SK-N-MC (cell line): Measurements from ENCODE around the gene SLC25A6.

ENCODE experiments used
- DNase-seq: peaks from one replicate; pipeline ENCODE4 v3.0.0-alpha.2; 2011; ENCODE audit warnings: low read depth, low spot score
- H3K27ac ChIP-seq: fragments of 200-600 bp; sonication (generic); 2 replicates; pipeline ENCODE4 v1.5.1; 2016; ENCODE audit warnings: mixed run types
- H3K36me3 ChIP-seq: fragments of 200-600 bp; sonication (generic); 2 replicates; pipeline ENCODE4 v1.6.1; 2017; ENCODE audit warnings: antibody characterized with exemption, low read length, mixed read lengths; ENCODE audit not compliant: insufficient read depth
- H3K4me3 ChIP-seq: fragments of 200-600 bp; sonication (generic); 2 replicates; pipeline ENCODE4 v1.5.1; 2016
- H3K9ac ChIP-seq: fragments of 200-600 bp; sonication (generic); 2 replicates; pipeline ENCODE4 v1.8.0; 2017; ENCODE audit warnings: mixed run types, mixed read lengths; ENCODE audit not compliant: insufficient read length
- H3K9me3 ChIP-seq: fragments of 200-600 bp; sonication (generic); 2 replicates; pipeline ENCODE4 v1.6.1; 2017; ENCODE audit warnings: low read depth, mild to moderate bottlenecking, antibody characterized with exemption, low read length, moderate library complexity, mixed read lengths
- EZH2 ChIP-seq: fragments of 200-600 bp; sonication (generic); IDR thresholded peaks from one replicate; pipeline ENCODE4 v1.6.1; 2017; ENCODE audit warnings: antibody characterized with exemption
- FOXP2 ChIP-seq: optimal IDR thresholded peaks from 2 replicates; pipeline ENCODE3; 2011; ENCODE audit warnings: mild to moderate bottlenecking, moderate library complexity; ENCODE audit not compliant: insufficient read depth; ENCODE audit errors: extremely low read length, control extremely low read depth
- POLR2AphosphoS5 ChIP-seq: IDR thresholded peaks from 2 replicates; pipeline ENCODE4 v1.6.1; 2012; ENCODE audit warnings: mild to moderate bottlenecking, low read depth, low read length, borderline replicate concordance

The SLC25A6 gene

DNA sequence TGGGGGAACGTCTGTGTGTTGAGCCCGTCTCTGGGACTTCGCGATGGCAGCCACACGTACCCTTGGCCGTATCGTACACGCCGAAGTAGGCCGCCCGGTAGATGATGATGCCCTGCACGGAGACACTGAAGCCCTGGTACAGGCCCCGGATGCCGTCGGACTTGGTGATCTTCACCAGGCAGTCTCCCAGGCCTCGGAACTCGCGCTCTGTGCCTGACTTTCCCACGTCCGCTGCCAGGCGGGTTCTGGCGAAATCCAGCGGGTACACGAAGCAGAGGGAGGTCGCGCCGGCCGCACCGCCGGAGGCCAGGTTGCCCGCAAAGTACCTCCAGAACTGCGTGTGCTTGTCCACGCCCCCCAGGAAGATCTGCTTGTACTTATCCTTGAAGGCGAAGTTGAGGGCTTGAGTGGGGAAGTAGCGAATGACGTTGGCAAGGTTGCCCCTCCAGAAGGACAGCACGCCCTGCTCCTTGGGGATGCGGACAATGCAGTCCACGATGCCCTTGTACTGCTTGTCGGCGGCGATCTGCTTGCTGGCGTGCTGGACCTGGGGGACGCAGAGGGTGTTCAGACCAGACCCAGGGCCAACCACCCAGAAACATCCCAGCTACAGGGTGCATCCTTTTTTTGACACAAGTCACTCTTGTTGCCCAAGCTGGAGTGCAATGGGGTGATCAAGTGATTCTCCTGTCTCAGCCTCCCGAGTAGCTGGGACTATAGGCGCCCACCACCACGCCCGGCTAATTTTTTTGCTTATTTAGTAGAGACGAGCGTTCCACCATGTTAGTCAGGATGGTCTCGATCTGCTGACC is 2.5 kb downstream of the SLC25A6 start:
- Histone ChIP-seq H3K27ac (no peak overlapping the region), H3K9ac (no peak overlapping the region), H3K4me3 (no peak overlapping the region), H3K36me3 (peaks cover 69% of the 10 kb centered on the region), H3K9me3 (no peaks in the 10 kb centered on the region)
- DNase-seq, result no peak
- no peak for TF ChIP-seq FOXP2
- TF ChIP-seq EZH2, result no peak
- no peak for TF ChIP-seq POLR2AphosphoS5

DNA sequence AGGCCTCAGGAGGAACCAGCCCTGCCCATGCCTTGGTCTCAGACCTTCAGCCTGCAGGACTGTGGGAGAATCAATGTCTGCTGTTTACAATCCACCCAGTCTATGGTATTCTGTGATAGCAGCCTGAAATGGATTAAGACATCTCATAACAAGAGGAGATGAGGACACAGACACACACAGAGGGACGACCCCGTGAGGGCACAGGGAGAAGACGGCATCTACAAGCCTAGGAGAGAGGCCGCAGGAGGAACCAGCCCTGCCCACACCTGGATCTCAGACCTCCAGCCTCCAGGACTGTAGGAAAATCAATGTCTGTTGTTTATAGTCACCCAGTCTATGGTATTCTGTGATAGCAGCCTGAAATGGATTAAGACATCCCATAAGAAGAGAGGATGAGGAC is 3.3 kb downstream of the SLC25A6 start:
- Histone ChIP-seq H3K4me3 (no peak overlapping the region), H3K36me3 (peaks cover 69% of the 10 kb centered on the region), H3K27ac (no peak overlapping the region), H3K9me3 (no peaks in the 10 kb centered on the region), H3K9ac (no peak overlapping the region)
- TF ChIP-seq EZH2, result no peak
- TF ChIP-seq POLR2AphosphoS5, result no peak
- TF ChIP-seq FOXP2, result no peak
- DNase-seq, result no peak

DNA sequence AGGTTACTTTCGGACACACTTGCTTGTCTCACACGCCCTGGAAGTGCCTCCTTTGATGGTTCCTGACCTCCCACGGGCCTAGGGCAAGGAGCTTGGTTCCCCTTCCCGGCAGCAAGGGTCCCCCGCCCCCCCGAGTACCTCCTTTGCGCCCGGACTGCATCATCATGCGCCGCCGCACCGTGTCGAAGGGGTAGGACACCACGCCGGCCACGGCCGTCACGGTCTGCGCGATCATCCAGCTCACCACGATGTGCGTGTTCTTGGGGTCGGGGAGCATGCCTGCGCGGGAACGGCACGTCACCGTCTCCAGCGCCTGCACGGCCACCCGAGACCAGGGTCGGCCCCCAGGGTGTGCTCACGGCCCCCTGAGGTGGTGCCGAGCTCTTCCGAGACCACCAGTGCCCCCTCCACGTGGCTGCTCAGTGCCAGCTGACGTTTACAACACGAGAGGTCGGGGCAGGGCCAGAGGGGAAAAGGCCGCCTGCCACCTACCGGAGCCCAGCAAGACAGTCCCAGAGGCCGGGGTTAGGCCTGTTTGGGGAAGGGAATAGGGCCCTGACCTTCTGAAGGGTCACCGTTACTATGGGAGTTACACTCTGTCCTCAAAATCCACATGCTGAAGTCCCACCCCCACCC is 4.7 kb downstream of the SLC25A6 start:
- H3K36me3 ChIP-seq, result peaks cover 69% of the 10 kb centered on the region
- DNase-seq, result no peak
- no peak overlapping the region for H3K9ac ChIP-seq
- no peak overlapping the region for H3K27ac ChIP-seq
- H3K9me3 ChIP-seq, result no peaks in the 10 kb centered on the region
- TF ChIP-seq POLR2AphosphoS5 (peak; percentile 1; the same call in 1 of the 2 replicates), FOXP2 (no peak)
- no peak overlapping the region for H3K4me3 ChIP-seq

DNA sequence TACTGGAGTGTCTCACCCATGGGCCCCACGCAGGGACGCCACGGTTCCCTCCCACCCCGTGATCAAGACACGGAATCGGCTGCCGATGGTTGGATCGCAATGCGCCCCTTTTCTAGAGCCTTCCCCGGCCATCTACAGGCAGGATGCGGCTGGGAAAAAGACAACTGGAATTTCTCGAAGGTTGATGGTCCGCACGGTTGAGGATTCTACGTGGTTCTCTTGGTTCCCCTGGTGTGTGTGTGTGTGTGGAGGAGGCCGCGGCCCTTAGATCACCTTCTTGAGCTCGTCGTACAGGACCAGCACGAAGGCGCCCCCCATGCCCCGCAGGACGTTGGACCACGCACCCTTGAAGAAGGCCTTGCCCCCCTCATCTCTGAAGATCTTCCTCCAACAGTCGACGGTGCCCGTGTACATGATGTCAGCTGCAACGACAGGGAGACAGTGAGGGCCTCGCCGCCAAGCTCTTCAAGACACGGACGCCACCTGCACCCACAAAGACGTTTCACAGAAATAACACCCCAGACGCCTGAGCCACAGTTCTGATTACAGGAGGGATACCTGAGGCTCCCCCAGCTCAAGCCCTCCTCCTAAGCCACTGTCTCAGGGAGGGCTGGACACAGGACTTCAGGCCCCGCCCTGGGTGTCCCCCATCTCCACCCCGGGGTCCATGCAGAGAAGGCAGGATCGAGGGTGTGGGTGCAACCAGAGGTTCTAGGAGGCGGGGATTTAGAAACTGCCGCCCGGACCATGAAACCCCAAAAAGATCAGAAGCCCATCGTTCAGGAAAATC is 5.4 kb downstream of the SLC25A6 start:
- TF ChIP-seq POLR2AphosphoS5 (peak; percentile 29; the same call in 1 of the 2 replicates), EZH2 (no peak)
- peaks cover 69% of the 10 kb centered on the region for H3K36me3 ChIP-seq
- H3K9ac ChIP-seq, result no peak overlapping the region
- no peak overlapping the region for H3K27ac ChIP-seq
- no peak for DNase-seq
- no peak overlapping the region for H3K4me3 ChIP-seq
- no peaks in the 10 kb centered on the region for H3K9me3 ChIP-seq

DNA sequence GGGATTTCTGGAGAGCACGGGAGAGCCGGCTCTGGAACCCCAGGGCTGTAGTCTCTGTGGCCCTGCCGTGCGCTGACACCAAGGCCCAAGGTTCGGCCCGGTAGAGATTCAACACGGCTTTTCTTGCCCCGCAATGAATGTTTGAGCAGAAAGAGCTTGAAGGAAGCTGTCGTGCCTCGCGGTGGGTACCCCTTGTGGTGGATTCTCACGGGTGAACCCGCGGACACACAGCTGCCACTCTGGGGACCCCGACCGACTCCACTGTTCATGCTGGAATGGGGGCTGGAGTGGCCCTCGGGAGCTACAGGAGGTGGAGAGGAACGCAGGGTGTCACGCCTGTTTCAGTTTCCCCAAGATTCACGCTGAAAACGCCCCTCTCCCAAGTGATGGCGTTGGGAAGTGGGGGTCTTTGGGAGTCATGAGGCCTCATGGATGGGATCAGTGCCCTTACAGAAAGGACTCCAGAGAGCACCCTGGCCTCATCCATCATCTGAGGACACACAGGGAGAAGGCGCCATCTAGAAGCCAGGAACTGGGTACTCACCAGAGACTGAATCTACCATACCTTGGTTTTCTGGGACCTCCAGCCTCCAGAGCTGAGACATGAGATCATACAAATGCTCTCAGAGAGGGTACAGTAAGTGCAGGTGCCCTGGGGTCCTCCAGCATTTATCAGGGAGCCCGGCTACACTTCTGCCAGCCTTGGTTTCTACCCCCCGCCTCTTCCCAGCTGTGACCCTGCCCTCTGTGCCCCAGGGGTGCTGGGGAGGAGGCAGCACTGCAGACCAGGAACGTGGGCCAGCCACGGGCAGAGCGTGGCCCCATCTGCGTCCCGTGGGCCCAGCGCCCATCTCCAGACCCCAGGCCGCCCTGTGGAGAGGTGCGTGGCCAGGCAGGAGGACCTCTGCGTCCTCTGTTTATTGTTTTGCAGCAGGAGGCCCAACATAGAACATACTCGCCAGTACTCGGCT is 6.4 kb downstream of the SLC25A6 start:
- DNase-seq, result no peak
- no peak for TF ChIP-seq FOXP2
- H3K9ac ChIP-seq, result no peak overlapping the region
- H3K36me3 ChIP-seq, result peaks cover 60% of the 10 kb centered on the region
- no peaks in the 10 kb centered on the region for H3K9me3 ChIP-seq
- H3K4me3 ChIP-seq, result no peak overlapping the region
- H3K27ac ChIP-seq, result 0 out of 2 replicates have a peak overlapping the region, but pooled peaks have one; percentile 31

DNA sequence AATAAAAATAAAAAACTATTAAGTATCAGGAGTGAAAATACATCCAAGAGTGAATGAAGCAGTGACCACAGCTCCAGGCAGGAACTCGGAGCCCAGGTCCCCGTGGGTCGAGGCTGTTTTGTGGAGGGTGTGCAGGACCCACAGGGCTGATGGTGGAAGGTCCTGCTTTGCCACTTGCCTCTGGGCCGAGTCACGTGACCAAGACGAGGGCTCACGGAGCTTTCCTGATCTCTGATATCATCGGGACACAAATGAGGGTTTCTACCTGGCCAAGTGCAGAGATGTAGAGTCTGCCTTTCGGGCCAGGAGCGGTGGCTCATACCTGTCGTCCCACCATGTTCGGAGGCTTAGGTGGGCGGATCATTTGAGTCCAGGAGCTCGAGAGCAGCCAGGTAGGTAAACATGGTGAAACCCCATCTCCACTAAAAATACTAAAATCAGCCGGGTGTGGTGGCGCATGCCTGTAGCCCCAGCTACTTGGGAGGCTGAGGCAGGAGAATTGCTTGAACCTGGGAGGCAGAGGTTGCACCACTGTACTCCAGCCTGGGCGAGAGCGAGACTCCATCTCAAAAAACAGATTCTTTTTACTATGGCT is 7.2 kb downstream of the SLC25A6 start:
- TF ChIP-seq POLR2AphosphoS5 (peak; percentile 71), EZH2 (no peak), FOXP2 (no peak)
- no peak overlapping the region for H3K9ac ChIP-seq
- DNase-seq, result no peak

DNA sequence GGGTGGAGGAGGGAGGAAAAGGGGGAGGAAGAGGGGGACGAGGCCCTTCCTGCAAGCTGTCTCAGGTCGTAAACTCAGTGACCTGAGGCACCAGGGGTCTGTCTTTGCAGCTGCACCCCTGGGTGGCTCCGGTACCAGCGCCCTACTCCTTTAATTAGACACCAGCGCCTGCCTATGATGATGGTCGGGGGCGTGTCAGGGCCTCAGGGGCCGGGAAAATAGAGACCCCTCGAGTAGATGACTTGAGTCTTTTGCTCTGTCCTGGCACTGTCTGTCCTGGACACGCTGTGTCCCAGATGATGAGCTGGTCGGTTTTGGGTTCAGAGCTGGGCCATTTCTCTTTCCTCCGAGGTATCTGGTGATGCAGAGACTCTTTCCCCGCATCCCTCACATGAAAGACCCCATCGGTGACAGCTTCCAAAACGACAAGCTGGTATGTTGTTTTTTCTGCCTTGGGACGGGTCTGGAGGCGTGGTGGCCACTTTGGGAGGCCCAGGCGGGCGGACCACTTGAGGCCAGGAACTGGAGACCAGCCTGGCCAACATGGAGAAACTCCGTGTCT is 11.2 kb downstream of the SLC25A6 start:
- H3K9ac ChIP-seq, result no peak overlapping the region
- no peak for TF ChIP-seq POLR2AphosphoS5
- DNase-seq, result no peak
- H3K27ac ChIP-seq, result no peak overlapping the region
- peaks cover 12% of the 10 kb centered on the region for H3K36me3 ChIP-seq
- no peaks in the 10 kb centered on the region for H3K9me3 ChIP-seq
- no peak overlapping the region for H3K4me3 ChIP-seq

More for the DNA sequence above, 7.2 kb downstream of the SLC25A6 start:
- H3K36me3 ChIP-seq, result peaks cover 52% of the 10 kb centered on the region
- no peak overlapping the region for H3K4me3 ChIP-seq
- no peak overlapping the region for H3K27ac ChIP-seq
- no peaks in the 10 kb centered on the region for H3K9me3 ChIP-seq
